Mononuclear cell (primary cell): ENCODE results near the gene ARHGEF11. TPM values are rescaled to one million over a fixed set of nuclear protein-coding genes. Genes with fewer than 3 reads are reported as not detected.

Source experiments
- H3K27me3 ChIP-seq: 2 replicates; pipeline ENCODE4 v1.6.0; 2011; ENCODE audit warnings: low read length, control low read depth; ENCODE audit not compliant: insufficient read depth
- H3K4me1 ChIP-seq: 2 replicates; pipeline ENCODE4 v1.5.1; 2011; ENCODE audit warnings: mild to moderate bottlenecking, low read length, control low read depth; ENCODE audit not compliant: insufficient read depth
- H3K4me3 ChIP-seq: 2 replicates; pipeline ENCODE4 v1.5.1; 2011; ENCODE audit warnings: mild to moderate bottlenecking, low read length, moderate library complexity
- H3K9me3 ChIP-seq: 2 replicates; pipeline ENCODE4 v1.5.1; 2011; ENCODE audit warnings: low read depth, mild to moderate bottlenecking, control low read depth, low read length
- total RNA-seq: library from RNA; depleted of rRNA; stranded (reverse); fragments of >200 nt; gene quantifications from one replicate; pipeline ENCODE4 v1.2.3, GENCODE V29; 2012

Gene ARHGEF11
- total RNA-seq, 1 donor, result 18.3 TPM

DNA sequence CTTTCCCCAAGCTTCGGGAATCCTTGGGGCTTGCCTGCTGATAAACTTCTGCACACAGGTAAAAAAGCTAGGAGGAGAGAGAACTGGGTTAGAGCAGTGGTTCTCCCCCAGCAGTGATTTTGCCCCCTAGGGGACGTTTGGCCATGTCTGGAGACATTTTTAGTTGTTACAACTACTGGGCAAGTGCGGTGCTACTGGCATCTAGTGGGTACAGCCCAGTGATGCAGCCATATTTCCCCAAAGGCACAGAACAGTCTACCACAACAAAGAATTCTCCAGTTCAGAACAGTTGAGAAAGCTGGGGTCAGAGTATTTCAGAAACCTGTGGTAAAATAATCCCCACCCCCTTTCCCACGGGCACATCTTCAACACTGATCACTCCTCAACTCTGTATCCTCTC lies 83.8 kb downstream of the ARHGEF11 start:
- no peak overlapping the region for H3K4me3 ChIP-seq

DNA sequence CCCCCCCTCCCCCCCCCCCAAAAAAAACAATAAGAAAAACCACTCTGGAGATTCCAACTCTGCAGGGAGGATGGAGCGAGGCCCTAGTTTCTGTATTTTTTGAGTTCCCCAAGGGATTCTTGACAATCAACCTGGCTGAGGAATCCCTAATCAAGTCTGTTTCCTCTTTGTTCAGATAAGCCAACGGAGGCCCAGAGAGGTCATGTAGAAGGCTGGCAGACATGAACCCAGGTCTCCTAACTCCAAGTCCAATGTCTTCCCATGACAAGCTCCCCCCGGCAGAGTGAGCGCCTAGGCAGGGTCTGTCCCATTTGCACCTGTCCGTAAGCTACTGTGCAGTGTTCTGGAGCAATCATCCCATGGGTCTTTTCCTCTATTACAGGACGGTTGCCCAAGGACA lies 85.6 kb downstream of the ARHGEF11 start:
- Histone ChIP-seq H3K9me3 (no peaks in the 10 kb centered on the region), H3K27me3 (no peaks in the 10 kb centered on the region), H3K4me1 (peaks cover 32% of the 10 kb centered on the region), H3K4me3 (no peak overlapping the region)

More for the DNA sequence above, 83.8 kb downstream of the ARHGEF11 start:
- H3K27me3 ChIP-seq, result no peaks in the 10 kb centered on the region
- H3K4me1 ChIP-seq, result peaks cover 32% of the 10 kb centered on the region
- H3K9me3 ChIP-seq, result no peaks in the 10 kb centered on the region

DNA sequence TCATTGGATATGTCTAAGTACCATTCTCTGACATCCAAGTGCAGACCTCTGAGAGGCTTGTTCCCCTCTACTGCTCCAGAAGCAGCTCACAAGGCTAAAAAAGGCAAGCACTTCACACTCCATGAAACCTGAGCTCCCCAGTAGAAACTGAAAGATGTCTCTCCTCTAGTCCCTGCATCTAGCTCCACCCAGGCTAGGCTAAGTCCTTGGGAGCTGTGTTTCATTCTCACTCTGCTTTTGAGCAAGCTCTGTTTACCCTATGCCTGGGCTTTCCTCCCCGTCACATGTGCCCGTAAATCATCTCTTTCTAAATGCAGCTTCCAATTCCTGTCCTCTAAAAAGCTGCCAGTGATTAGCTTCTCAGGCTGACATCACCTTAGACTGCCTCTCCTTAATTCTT lies 86.1 kb downstream of the ARHGEF11 start:
- Histone ChIP-seq H3K9me3 (no peaks in the 10 kb centered on the region), H3K4me1 (peaks cover 30% of the 10 kb centered on the region), H3K4me3 (no peak overlapping the region), H3K27me3 (no peaks in the 10 kb centered on the region)

DNA sequence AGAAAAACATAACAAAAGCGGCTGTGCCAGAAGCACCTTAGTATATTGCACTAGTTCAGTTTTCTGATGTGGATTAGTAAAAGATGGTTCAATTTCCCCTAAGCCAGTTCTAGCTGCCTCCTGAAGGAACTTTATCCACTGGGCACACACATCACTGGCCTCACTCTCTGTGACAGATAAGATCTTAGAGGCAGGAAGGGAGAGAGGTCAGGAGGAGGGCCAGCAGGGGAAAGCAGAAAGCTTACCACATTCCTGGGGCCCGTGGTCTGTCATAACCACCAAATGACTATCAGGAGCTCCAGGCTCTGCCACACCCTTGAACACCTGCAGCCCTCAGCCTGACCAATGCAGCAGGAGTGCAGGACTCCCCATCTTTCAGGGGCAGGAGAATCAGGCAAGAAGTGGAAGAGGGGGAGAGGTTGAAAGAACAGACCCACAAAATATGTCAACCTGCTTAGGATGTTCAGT lies 87.3 kb downstream of the ARHGEF11 start:
- Histone ChIP-seq H3K27me3 (no peaks in the 10 kb centered on the region), H3K9me3 (no peaks in the 10 kb centered on the region), H3K4me1 (peaks cover 18% of the 10 kb centered on the region), H3K4me3 (no peak overlapping the region)

DNA sequence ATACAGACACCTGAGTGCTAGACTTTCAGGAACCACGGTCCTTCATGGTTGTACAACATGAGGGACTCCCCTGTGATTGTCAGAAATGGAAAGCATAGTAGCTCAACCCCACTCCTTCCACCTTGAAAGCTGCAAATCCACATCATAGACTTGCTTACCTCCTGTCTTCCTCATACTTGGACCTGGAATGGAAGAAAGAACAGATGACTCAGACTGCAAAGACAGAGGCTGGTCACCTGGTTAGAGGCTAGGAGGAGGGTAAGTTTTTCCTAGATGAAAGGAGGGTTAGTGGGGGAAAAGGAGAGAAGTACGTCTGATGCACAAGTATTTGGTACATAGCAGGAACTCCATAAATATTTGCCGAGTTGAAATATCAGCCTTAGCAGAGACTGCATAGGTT lies 87.9 kb downstream of the ARHGEF11 start:
- Histone ChIP-seq H3K27me3 (no peaks in the 10 kb centered on the region), H3K4me3 (no peak overlapping the region), H3K9me3 (no peaks in the 10 kb centered on the region), H3K4me1 (peaks cover 12% of the 10 kb centered on the region)

DNA sequence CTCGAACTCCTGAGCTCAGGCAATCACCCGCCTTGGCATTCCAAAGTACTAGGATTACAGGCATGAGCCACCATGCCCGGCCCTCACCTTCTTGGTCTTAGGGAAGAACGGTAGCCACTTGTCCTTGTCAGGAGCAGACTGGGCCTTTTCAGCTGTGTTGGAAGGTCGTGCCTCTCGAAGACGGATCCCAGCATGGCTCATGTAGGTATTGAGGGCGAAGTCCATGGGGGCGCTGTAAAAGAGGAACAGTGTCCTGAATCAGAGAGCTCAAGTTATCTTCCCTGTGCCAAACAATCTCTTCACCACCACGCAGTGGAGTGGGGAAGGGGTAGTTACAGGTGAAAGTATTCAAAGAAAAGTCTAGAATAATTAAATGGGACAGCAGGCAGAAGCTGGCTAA lies 89.2 kb downstream of the ARHGEF11 start:
- Histone ChIP-seq H3K27me3 (no peaks in the 10 kb centered on the region), H3K4me3 (no peak overlapping the region), H3K9me3 (no peaks in the 10 kb centered on the region), H3K4me1 (no peaks in the 10 kb centered on the region)

DNA sequence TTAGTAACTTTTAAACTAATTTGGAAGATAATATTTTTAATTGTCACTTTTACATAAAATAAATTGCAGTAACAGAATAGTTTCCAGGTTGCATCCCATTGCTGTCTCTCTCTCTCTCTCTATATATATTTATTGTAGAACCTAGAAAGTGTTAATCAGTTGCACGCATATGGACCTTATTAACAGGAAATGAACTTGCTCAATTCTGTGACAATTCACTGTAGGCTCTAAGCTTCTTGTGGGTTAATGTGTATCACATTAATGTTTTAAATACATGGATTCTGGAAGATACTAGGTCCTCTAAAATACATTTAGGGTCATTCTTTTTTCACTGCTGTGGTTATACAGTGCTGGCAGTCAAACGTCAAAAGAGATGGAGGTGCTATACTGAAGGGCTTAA lies 92.0 kb downstream of the ARHGEF11 start:
- no peaks in the 10 kb centered on the region for H3K9me3 ChIP-seq
- H3K27me3 ChIP-seq, result no peaks in the 10 kb centered on the region
- H3K4me1 ChIP-seq, result no peaks in the 10 kb centered on the region
- no peak overlapping the region for H3K4me3 ChIP-seq

DNA sequence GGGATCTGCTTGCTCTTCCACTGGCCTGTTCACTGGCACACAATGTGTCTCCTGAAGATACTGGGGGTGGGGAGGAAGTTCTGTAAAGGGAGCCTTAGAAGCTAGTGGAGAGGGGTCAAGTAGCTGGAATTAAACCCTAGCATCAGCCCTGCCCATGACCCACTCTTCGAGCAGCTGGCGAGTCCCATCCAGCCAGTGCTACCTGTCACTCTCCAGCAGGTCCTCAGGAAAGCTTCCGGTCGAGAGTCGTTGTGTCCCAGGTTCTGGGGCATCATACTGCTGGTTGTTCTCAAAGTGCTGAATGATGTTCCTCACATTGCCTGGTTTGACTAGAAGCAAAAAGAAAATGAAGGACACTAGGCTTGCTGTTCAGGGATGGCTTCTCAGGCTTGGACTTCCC lies 94.2 kb downstream of the ARHGEF11 start:
- Histone ChIP-seq H3K27me3 (no peaks in the 10 kb centered on the region), H3K9me3 (no peaks in the 10 kb centered on the region), H3K4me1 (no peaks in the 10 kb centered on the region), H3K4me3 (no peak overlapping the region)

DNA sequence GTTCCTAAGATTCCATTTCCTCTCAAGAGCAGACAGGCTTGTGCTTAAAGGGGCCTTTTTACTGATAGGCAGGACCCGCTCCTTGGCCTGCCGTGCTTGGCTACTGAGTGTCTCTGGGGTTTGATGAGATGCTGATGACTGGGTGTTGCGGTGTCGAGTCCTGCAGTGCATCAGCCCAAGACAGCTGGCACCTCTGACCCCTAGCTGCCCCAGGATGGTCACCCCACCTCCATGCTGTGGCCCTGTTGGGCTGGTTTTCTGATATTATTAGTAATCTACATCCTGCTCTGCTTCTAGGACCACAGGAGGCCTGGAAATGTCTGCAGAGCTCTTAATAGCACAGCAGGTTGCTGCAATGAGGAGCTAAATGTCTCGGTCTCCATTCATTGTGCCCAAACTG lies 96.4 kb downstream of the ARHGEF11 start:
- H3K4me3 ChIP-seq, result no peak overlapping the region
- H3K9me3 ChIP-seq, result no peaks in the 10 kb centered on the region

DNA sequence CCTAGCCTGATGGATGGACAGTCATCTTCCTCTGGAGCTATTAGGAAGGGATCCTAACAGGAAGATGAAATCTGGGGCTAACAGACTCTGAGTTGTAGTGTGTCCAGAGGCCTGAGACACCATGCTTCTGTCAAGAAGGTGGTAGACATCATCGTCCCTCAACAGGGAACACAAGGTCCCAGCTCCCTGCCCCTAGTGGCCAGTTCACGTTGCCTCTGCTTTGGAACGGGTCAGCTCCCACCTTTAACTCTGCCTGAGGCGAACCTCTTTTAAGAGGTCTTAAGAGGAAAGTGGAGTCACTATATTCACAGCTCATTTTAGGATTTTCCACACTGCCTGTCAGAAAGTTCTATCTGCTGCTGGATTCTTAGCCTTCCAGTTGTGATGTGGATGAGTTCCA lies 96.8 kb downstream of the ARHGEF11 start:
- no peaks in the 10 kb centered on the region for H3K4me1 ChIP-seq
- no peak overlapping the region for H3K4me3 ChIP-seq
- H3K9me3 ChIP-seq, result no peaks in the 10 kb centered on the region
- H3K27me3 ChIP-seq, result no peaks in the 10 kb centered on the region

More for the DNA sequence above, 96.4 kb downstream of the ARHGEF11 start:
- H3K4me1 ChIP-seq, result no peaks in the 10 kb centered on the region
- no peaks in the 10 kb centered on the region for H3K27me3 ChIP-seq

DNA sequence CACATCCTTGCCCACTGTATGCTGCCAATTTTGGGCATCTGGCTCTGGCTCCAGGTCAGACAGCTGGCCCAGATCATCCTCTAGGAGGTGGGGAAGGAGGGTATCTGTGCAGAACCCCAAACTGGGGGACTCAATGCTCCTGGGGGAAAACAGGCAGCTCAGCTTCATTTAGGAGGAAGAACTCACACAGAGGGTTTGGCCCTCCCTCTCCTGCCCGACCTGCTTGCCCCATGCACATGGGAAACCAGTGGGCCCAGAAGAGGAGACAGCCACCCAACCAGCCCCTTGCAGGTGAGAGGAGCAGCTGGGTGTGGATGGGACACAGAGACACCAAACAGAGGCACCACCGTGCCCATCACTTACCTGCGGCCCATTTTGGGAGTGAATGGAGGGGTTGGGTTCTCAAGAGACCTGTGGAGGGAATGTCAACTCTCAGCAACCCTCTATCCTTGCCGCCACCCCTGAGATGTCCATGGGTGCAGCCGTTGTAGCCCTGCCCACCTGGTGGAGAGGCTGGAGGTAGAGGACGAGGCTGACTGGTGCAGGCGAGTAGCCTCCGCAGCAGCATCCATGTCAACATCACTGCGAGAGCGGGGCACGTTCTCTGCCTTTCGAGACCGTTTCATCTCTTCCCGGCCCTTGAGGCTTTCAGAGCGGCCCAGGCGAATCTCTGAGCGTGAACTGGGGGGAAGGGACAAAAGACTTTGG lies 97.6 kb downstream of the ARHGEF11 start:
- no peaks in the 10 kb centered on the region for H3K4me1 ChIP-seq
- no peak overlapping the region for H3K4me3 ChIP-seq
- H3K9me3 ChIP-seq, result no peaks in the 10 kb centered on the region
- no peaks in the 10 kb centered on the region for H3K27me3 ChIP-seq

DNA sequence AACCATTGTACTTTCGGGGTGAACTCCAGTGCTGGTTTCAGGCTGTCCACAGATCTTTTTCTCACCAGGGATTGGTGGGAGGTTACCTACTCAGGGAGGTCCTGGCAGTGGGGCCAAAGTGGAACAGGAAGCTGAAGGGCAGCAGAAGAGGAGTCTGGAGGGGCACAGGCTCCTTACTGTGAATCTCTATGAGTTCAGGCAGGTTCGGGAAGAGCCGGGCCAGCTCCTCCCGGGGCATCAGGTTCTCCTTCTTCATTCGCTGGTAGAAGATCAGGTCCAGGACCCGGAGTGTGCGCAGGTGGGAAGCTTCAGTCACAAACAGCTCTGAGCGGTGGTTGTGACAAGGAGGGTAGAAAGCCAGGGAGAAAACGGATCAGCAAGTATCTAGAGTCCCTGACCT lies 98.4 kb downstream of the ARHGEF11 start:
- Histone ChIP-seq H3K9me3 (no peaks in the 10 kb centered on the region), H3K4me1 (no peaks in the 10 kb centered on the region), H3K4me3 (no peak overlapping the region), H3K27me3 (no peaks in the 10 kb centered on the region)

DNA sequence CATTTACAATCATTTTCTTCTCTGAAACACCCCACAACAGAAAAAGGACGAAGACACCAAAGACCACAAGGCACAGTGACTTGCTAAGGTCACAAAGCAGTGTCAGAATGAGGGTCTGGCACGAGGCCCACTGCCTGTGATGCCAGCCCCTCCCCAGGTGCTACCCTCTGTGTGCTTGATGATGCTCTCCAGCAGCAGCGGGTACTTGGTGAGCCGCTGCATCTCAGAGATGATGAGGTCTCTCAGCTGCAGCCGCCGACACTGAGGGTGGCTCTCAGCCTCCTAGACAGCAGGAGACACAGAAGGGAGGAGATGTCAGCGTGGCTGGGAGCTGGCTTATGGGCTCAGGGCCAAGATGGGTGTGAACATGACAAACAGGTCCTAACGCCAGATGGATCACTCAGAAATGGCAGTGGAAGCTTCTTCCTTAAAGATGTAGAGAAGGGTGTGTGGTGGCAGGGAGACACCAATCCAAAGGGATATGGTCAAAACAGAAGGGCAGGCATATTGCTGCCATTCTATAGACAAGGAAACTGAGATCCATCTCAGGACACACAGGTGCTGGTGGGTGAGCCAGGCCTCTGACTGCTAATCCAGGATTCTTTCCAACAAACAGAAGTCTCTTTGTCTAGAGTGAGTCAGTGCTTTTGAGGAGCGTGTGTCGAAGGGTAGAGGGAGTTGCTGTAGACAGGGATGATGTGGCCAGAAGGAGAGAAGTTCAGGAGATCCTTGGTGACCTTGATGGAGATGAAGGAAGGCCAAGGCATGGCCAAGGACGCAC lies 99.5 kb downstream of the ARHGEF11 start:
- Histone ChIP-seq H3K4me1 (no peaks in the 10 kb centered on the region), H3K4me3 (no peak overlapping the region), H3K27me3 (no peaks in the 10 kb centered on the region), H3K9me3 (no peaks in the 10 kb centered on the region)

DNA sequence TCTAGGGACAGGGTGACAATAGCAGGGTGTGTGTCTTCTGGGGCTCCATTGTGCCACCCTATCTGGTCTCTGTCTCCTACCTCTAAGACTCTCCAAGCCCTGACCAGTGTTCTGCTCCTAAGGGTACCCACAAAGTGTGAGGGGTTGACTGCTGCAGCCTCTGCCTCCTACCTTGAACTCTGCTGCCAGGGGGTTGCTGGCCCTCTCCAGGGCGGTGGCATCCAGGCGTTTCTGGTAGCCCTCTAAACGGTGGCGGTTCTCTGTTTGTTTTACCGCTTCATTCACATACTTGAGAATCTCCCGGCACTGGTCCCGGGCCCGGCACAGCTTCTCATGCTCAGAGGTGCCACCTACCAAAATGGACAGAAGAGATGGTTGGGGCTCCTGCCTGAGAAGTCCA lies 100.7 kb downstream of the ARHGEF11 start:
- Histone ChIP-seq H3K4me3 (no peak overlapping the region), H3K9me3 (no peaks in the 10 kb centered on the region), H3K4me1 (no peaks in the 10 kb centered on the region), H3K27me3 (no peaks in the 10 kb centered on the region)

DNA sequence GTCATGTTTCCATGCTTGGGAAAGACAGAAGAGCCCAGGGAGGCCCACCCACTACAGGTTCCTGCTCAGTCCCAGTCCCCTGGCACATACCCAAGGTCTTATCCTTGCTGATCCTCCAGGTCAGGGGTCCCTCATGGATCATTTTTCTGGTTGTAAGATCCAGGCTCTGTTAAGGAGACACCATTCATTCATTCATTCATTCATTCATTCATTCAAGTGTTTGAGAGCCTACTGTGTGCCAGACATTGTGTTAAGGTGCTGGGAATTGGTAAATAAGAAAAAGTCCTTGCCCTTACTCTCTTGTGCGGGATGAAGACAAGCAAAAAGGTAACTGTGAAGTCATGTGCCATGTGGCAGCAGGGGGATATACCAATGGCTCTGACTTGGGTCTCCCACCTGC lies 101.3 kb downstream of the ARHGEF11 start:
- H3K27me3 ChIP-seq, result no peaks in the 10 kb centered on the region
- no peak overlapping the region for H3K4me3 ChIP-seq
- no peaks in the 10 kb centered on the region for H3K4me1 ChIP-seq
- H3K9me3 ChIP-seq, result no peaks in the 10 kb centered on the region

DNA sequence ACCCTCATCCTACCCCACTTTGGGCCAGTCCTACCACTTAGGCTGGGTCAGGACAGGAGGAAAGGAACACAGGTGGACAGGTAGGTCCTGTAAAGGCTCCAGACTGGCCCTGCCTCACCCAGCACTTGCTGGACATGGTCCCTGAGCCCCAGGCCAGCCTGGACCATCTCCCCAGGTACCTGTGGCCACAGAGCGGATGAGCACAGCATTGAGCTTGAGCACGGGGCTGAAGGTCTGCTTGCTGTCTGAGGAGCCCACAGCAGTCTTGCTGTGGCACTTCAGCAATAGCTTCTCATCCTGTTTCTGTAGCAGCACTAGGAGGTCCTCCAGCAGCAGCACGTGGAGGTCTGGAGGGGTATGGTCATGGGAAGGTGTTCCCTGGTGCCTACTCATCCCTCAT lies 101.8 kb downstream of the ARHGEF11 start:
- Histone ChIP-seq H3K4me3 (no peak overlapping the region), H3K4me1 (no peaks in the 10 kb centered on the region), H3K9me3 (no peaks in the 10 kb centered on the region), H3K27me3 (no peaks in the 10 kb centered on the region)
